ENCODE measurements around the gene ATP9A. TPM values are rescaled to one million over a fixed set of nuclear protein-coding genes. Genes with fewer than 3 reads are reported as not detected.
"Not testable (repeated sequence)": the region's sequence is repeated elsewhere in the genome, so short reads cannot be mapped to it uniquely, and the experiment has no call there.

Gene ATP9A
- total RNA-seq, 1 donor from 2014 or later, result 16.1 TPM

- Mint-ChIP-seq H3K36me3 (ENCODE audit: low read depth) (no peaks in the 10 kb centered on the region), H3K27ac (no peak overlapping the region), H3K9me3 (no peaks in the 10 kb centered on the region), H3K27me3 (no peaks in the 10 kb centered on the region), H3K4me1 (peaks cover 5% of the 10 kb centered on the region), H3K4me3 (no peak overlapping the region)
- DNase-seq, result no peak
- intact Hi-C loops (cut with micrococcal nuclease), result no loop called here
Observed at GRCh38 chr20:51752343-51752951, 15.7 kb downstream of the ATP9A start.

- Mint-ChIP-seq H3K27ac (no peak overlapping the region), H3K9me3 (peaks cover under 1% of the 10 kb centered on the region), H3K36me3 (ENCODE audit: low read depth) (no peaks in the 10 kb centered on the region), H3K27me3 (no peaks in the 10 kb centered on the region), H3K4me1 (peaks cover 5% of the 10 kb centered on the region), H3K4me3 (no peak overlapping the region)
- no peak for DNase-seq
- intact Hi-C loops (cut with micrococcal nuclease), result no loop called here
Observed at GRCh38 chr20:51750770-51751388, 17.3 kb downstream of the ATP9A start.

GRCh38 chr20:51750037-51750769 is 18.0 kb downstream of the ATP9A start:
- peak overlapping the region; percentile 34 for H3K27ac Mint-ChIP-seq
- intact Hi-C loops (cut with micrococcal nuclease), result no loop called here
- no peaks in the 10 kb centered on the region for H3K36me3 Mint-ChIP-seq (ENCODE audit: low read depth)
- H3K4me3 Mint-ChIP-seq, result no peak overlapping the region
- peaks cover 5% of the 10 kb centered on the region for H3K4me1 Mint-ChIP-seq
- no peaks in the 10 kb centered on the region for H3K27me3 Mint-ChIP-seq
- DNase-seq, result no peak
- H3K9me3 Mint-ChIP-seq, result peaks cover 4% of the 10 kb centered on the region

- H3K9me3 Mint-ChIP-seq, result peaks cover 4% of the 10 kb centered on the region
- peaks cover 5% of the 10 kb centered on the region for H3K4me1 Mint-ChIP-seq
- no peak for DNase-seq
- no peaks in the 10 kb centered on the region for H3K27me3 Mint-ChIP-seq
- H3K27ac Mint-ChIP-seq, result no peak overlapping the region
- intact Hi-C loops (cut with micrococcal nuclease), result no loop called here
- H3K4me3 Mint-ChIP-seq, result no peak overlapping the region
- no peaks in the 10 kb centered on the region for H3K36me3 Mint-ChIP-seq (ENCODE audit: low read depth)
Observed at GRCh38 chr20:51749674-51750036, 18.5 kb downstream of the ATP9A start.

GRCh38 chr20:51747182-51747911 is 20.8 kb downstream of the ATP9A start:
- no peaks in the 10 kb centered on the region for H3K27me3 Mint-ChIP-seq
- no peaks in the 10 kb centered on the region for H3K36me3 Mint-ChIP-seq (ENCODE audit: low read depth)
- DNase-seq, result no peak
- no peak overlapping the region for H3K27ac Mint-ChIP-seq
- H3K4me1 Mint-ChIP-seq, result peaks cover 10% of the 10 kb centered on the region
- peaks cover 4% of the 10 kb centered on the region for H3K9me3 Mint-ChIP-seq
- intact Hi-C loops (cut with micrococcal nuclease), result no loop called here
- H3K4me3 Mint-ChIP-seq, result no peak overlapping the region

GRCh38 chr20:51745804-51746203 is 22.4 kb downstream of the ATP9A start:
- peaks cover 10% of the 10 kb centered on the region for H3K4me1 Mint-ChIP-seq
- H3K27me3 Mint-ChIP-seq, result no peaks in the 10 kb centered on the region
- no peak for DNase-seq
- intact Hi-C loops (cut with micrococcal nuclease), result no loop called here
- H3K9me3 Mint-ChIP-seq, result peaks cover 4% of the 10 kb centered on the region
- H3K36me3 Mint-ChIP-seq (ENCODE audit: low read depth), result no peaks in the 10 kb centered on the region
- H3K4me3 Mint-ChIP-seq, result no peak overlapping the region
- no peak overlapping the region for H3K27ac Mint-ChIP-seq

GRCh38 chr20:51740838-51741237 is 27.4 kb downstream of the ATP9A start:
- Mint-ChIP-seq H3K4me3 (no peak overlapping the region), H3K27me3 (no peaks in the 10 kb centered on the region), H3K4me1 (peaks cover 5% of the 10 kb centered on the region), H3K36me3 (ENCODE audit: low read depth) (no peaks in the 10 kb centered on the region), H3K9me3 (peaks cover 4% of the 10 kb centered on the region), H3K27ac (no peak overlapping the region)
- no peak for DNase-seq
- intact Hi-C loops (cut with micrococcal nuclease), result no loop called here

GRCh38 chr20:51740308-51740707 is 27.9 kb downstream of the ATP9A start:
- H3K4me3 Mint-ChIP-seq; H3K27ac Mint-ChIP-seq; H3K27me3 Mint-ChIP-seq; intact Hi-C loops (cut with micrococcal nuclease); H3K9me3 Mint-ChIP-seq; DNase-seq; H3K36me3 Mint-ChIP-seq (ENCODE audit: low read depth); H3K4me1 Mint-ChIP-seq: not testable (repeated sequence)

GRCh38 chr20:51739722-51740249 is 28.4 kb downstream of the ATP9A start:
- intact Hi-C loops (cut with micrococcal nuclease), result no loop called here
- Mint-ChIP-seq H3K27ac (no peak overlapping the region), H3K36me3 (ENCODE audit: low read depth) (no peaks in the 10 kb centered on the region), H3K4me3 (no peak overlapping the region), H3K9me3 (no peaks in the 10 kb centered on the region), H3K27me3 (no peaks in the 10 kb centered on the region), H3K4me1 (peaks cover 5% of the 10 kb centered on the region)
- DNase-seq, result no peak

- DNase-seq, result no peak
- H3K9me3 Mint-ChIP-seq, result no peaks in the 10 kb centered on the region
- intact Hi-C loops (cut with micrococcal nuclease), result no loop called here
Observed at GRCh38 chr20:51738877-51739447, 29.2 kb downstream of the ATP9A start.

GRCh38 chr20:51738261-51738660 is 29.9 kb downstream of the ATP9A start:
- H3K4me3 Mint-ChIP-seq; H3K36me3 Mint-ChIP-seq (ENCODE audit: low read depth); H3K4me1 Mint-ChIP-seq; H3K9me3 Mint-ChIP-seq; H3K27me3 Mint-ChIP-seq; DNase-seq; H3K27ac Mint-ChIP-seq; intact Hi-C loops (cut with micrococcal nuclease): not testable (repeated sequence)

More at GRCh38 chr20:51738877-51739447, 29.2 kb downstream of the ATP9A start:
- Mint-ChIP-seq H3K27ac (no peak overlapping the region), H3K27me3 (no peaks in the 10 kb centered on the region), H3K4me3 (no peak overlapping the region), H3K4me1 (peaks cover 5% of the 10 kb centered on the region), H3K36me3 (ENCODE audit: low read depth) (no peaks in the 10 kb centered on the region)

GRCh38 chr20:51736947-51737346 is 31.2 kb downstream of the ATP9A start:
- no peak for DNase-seq
- no peaks in the 10 kb centered on the region for H3K36me3 Mint-ChIP-seq (ENCODE audit: low read depth)
- no peak overlapping the region for H3K27ac Mint-ChIP-seq
- H3K4me1 Mint-ChIP-seq, result peaks cover 6% of the 10 kb centered on the region
- no peaks in the 10 kb centered on the region for H3K9me3 Mint-ChIP-seq
- H3K4me3 Mint-ChIP-seq, result no peak overlapping the region
- intact Hi-C loops (cut with micrococcal nuclease), result no loop called here
- H3K27me3 Mint-ChIP-seq, result no peaks in the 10 kb centered on the region

- intact Hi-C loops (cut with micrococcal nuclease), result no loop called here
- Mint-ChIP-seq H3K4me3 (no peak overlapping the region), H3K4me1 (peaks cover 9% of the 10 kb centered on the region), H3K9me3 (no peaks in the 10 kb centered on the region), H3K27me3 (no peaks in the 10 kb centered on the region), H3K36me3 (ENCODE audit: low read depth) (no peaks in the 10 kb centered on the region), H3K27ac (no peak overlapping the region)
- DNase-seq, result no peak
Observed at GRCh38 chr20:51735728-51736600, 32.2 kb downstream of the ATP9A start.

All from activated CD4-positive, alpha-beta T cell treated with anti-CD3 and anti-CD28 coated beads, Interleukin-2, amount 10 ng/mL, durations not matched to agents 24 days and 14 days (primary cell).